ENCODE data around the gene BTNL9.

DNA sequence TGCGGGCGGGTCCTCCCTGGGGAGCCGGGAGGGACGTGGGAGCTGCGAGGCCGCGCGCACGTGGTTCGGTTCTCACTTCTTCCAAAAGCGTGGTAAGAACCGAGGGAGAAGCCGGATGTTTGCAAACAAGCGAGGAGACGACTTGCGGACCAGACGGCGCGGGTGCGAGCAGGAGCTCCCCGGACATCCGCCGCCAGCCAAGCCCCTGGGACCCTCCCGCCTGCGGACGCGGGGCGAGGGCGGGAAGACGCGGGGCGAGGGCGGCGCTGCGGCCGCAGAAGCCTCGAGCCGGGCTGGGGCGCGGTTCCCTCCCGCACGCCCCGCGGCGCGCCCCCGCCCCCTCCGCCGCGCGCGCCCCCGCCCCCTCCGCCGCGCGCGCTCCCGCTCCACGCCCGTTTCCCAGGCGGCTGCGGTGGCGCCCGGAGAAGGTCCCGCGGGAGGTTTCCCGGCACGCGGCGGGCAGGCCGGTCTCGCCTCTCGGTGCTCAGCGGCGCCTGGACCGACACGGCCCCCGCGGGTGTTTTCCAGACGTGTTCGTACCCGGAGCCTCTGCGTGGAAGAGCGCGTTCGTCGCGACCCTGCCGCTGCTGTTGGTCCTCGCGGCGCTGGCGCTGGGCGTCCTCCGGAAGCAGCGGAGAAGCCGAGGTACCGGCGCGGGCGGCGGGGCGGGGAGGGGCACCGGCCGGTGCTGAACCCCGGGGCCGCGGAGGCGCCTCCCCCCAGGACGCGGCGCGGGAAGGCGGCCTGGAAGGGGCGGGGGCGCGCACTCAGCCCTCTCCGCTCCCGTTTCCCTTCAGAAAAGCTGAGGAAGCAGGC lies 12.8 kb downstream of the BTNL9 start:
- TF ChIP-seq, protein P1, sequence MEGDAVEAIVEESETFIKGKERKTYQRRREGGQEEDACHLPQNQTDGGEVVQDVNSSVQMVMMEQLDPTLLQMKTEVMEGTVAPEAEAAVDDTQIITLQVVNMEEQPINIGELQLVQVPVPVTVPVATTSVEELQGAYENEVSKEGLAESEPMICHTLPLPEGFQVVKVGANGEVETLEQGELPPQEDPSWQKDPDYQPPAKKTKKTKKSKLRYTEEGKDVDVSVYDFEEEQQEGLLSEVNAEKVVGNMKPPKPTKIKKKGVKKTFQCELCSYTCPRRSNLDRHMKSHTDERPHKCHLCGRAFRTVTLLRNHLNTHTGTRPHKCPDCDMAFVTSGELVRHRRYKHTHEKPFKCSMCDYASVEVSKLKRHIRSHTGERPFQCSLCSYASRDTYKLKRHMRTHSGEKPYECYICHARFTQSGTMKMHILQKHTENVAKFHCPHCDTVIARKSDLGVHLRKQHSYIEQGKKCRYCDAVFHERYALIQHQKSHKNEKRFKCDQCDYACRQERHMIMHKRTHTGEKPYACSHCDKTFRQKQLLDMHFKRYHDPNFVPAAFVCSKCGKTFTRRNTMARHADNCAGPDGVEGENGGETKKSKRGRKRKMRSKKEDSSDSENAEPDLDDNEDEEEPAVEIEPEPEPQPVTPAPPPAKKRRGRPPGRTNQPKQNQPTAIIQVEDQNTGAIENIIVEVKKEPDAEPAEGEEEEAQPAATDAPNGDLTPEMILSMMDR (IDR thresholded peaks at IDR 0.05), result no peak
- no peak for TF ChIP-seq EP300 (IDR thresholded peaks at IDR 0.05)
- no peak for TF ChIP-seq POLR2A (IDR thresholded peaks at IDR 0.05)
